Activated naive CD4-positive, alpha-beta T cell treated with anti-CD3 and anti-CD28 coated beads for 36 hours (primary cell): Measurements from ENCODE around the gene PDIK1L. TPM values are rescaled to one million over a fixed set of nuclear protein-coding genes. Genes with fewer than 3 reads are reported as not detected.

Source experiments
- CTCF ChIA-PET: fragments of 350-600 bp; sonication (Branson Sonifier 250); formaldehyde crosslinking; loops from one replicate; lab custom pipeline; 2021; ENCODE audit warnings: antibody characterized with exemption; lab: Charles Lee
- DNase-seq: peaks from one replicate; pipeline ENCODE4 v3.0.0-alpha.2; 2020
- H3K27ac Mint-ChIP-seq: one replicate; pipeline ENCODE4 v1.8.0; 2021; ENCODE audit warnings: mild to moderate bottlenecking, mixed read lengths
- H3K27me3 Mint-ChIP-seq: one replicate; pipeline ENCODE4 v1.8.0; 2021; ENCODE audit warnings: low read depth, mixed read lengths
- H3K36me3 Mint-ChIP-seq: one replicate; pipeline ENCODE4 v1.8.0; 2021; ENCODE audit warnings: low read depth, mixed read lengths
- H3K4me1 Mint-ChIP-seq: one replicate; pipeline ENCODE4 v1.8.0; 2021; ENCODE audit warnings: low read depth, mixed read lengths
- H3K4me3 Mint-ChIP-seq: one replicate; pipeline ENCODE4 v1.8.0; 2021; ENCODE audit warnings: mild to moderate bottlenecking, moderate library complexity, mixed read lengths
- H3K9me3 Mint-ChIP-seq: one replicate; pipeline ENCODE4 v1.8.0; 2021; ENCODE audit warnings: mixed read lengths
- intact Hi-C: fragments of 100-400 bp; cut with micrococcal nuclease; formaldehyde crosslinking; loops from one replicate; pipeline ENCODE4 v1.15.1; 2023
- total RNA-seq, 2 experiments: library from RNA; stranded (reverse); gene quantifications; one replicate each; pipeline ENCODE4 v1.2.3, GENCODE V29; 2021

The PDIK1L gene
- 10 to 100 TPM; 20.5 to 21.4 TPM for total RNA-seq

- DNase-seq: peak; percentile 94
- intact Hi-C loops: loop anchor here (1.0 to 5.0 kb wide), 4 partner anchors 15 to 205 kb away; partner anchors contain the start of genes CEP85 and STMN1
- CTCF ChIA-PET: interaction anchor here (0.6 to 2.6 kb wide), 3 partner anchors 11 to 29 kb away, joined by 5 to 11 read pairs (median 8); no protein-coding TSS in a partner anchor
- peaks cover 11% of the 10 kb centered on the region for H3K36me3 Mint-ChIP-seq
- peak within 1 kb of the TSS; percentile 90 for H3K27ac Mint-ChIP-seq
- H3K27me3 Mint-ChIP-seq: no peaks in the 10 kb centered on the region
- no peaks in the 10 kb centered on the region for H3K9me3 Mint-ChIP-seq
- H3K4me3 Mint-ChIP-seq: peak within 1 kb of the TSS; percentile 96
- peaks cover 28% of the 10 kb centered on the region for H3K4me1 Mint-ChIP-seq
Observed at GRCh38 chr1:26111530-26112406, at the start of gene PDIK1L. Gene PDIK1L (plus strand): TSS chr1:26111824. CDS start chr1:26114309, 2,485 bp downstream.

DNA sequence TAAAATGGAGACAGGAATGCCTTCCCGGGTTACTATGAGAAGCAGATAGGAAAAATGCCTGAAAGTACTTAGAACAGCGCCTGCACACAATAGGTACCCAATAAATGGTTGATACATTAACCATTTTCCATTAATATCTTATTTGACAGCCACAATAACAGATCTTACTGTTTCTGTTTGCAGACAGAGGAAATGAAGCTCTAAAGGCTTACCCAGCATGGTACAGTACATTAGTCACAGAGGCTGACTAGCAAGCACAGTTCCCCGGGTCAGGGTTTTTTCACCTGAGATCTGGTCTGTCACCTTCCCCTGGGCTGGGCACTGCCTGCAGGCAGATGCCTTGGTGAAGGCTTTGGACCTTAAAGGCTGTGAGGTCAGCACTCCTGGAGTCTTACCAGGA is 47.1 kb upstream of the PDIK1L start:
- no peak overlapping the region for H3K27ac Mint-ChIP-seq
- DNase-seq: no peak
- H3K36me3 Mint-ChIP-seq: no peaks in the 10 kb centered on the region
- intact Hi-C loops: no loop called here
- H3K4me3 Mint-ChIP-seq: no peak overlapping the region
- H3K9me3 Mint-ChIP-seq: no peaks in the 10 kb centered on the region
- CTCF ChIA-PET: interaction anchor here (0.6 kb wide), 1 partner anchor 84 kb away, joined by 3 read pairs; no protein-coding TSS in a partner anchor
- no peaks in the 10 kb centered on the region for H3K4me1 Mint-ChIP-seq
- H3K27me3 Mint-ChIP-seq: peaks cover under 1% of the 10 kb centered on the region

DNA sequence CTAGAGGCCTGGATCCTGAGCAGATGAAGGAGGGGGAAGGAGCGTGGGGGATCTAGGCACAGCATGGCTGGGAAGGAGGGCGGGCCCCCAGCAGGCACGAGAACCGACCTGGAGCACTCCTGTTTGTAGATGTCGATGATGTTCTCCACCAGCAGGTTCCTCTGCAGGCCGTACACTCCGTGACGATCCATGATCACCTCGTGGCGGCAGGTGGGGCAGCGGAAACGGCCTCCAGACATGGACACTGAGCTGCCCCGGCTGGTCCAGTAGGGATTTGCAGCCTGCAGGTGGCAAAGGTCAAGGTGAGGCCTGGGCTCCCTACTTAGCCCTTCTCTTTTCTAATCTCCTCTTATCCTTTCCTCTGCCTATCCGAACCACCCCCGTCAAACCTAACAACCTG is 45.5 kb upstream of the PDIK1L start:
- Mint-ChIP-seq H3K27ac (no peak overlapping the region), H3K4me3 (no peak overlapping the region)
- CTCF ChIA-PET: no interaction called here

DNA sequence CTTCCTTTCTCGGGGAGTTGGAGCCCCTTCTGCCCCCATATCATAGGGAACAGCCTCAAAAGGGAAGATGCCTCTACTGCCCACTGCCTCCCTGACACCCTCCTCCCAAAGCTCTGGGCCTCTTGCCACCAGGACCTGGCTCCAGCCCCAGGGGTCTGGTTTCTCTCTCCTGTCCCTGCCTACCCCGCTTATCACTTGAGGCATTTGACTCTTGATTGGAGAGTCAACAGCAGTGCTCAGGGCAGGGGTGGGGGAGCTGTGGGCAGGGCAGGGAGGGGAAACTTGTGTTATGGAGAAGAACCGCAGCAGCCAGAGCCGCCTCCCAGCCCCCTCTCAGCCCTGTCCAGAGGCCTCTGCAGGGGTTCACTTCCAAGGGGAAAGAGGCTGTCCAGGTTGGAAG is 44.8 kb upstream of the PDIK1L start:
- no peaks in the 10 kb centered on the region for H3K9me3 Mint-ChIP-seq
- no peaks in the 10 kb centered on the region for H3K27me3 Mint-ChIP-seq
- H3K27ac Mint-ChIP-seq: no peak overlapping the region
- no peak for DNase-seq
- H3K36me3 Mint-ChIP-seq: no peaks in the 10 kb centered on the region
- intact Hi-C loops: no loop called here
- CTCF ChIA-PET: interaction anchor here (0.5 kb wide), 1 partner anchor 657 kb away, joined by 5 read pairs; no protein-coding TSS in a partner anchor
- no peak overlapping the region for H3K4me3 Mint-ChIP-seq
- no peaks in the 10 kb centered on the region for H3K4me1 Mint-ChIP-seq

More for the DNA sequence above, 45.5 kb upstream of the PDIK1L start:
- DNase-seq: no peak
- no peaks in the 10 kb centered on the region for H3K9me3 Mint-ChIP-seq
- intact Hi-C loops: no loop called here
- H3K36me3 Mint-ChIP-seq: no peaks in the 10 kb centered on the region
- H3K4me1 Mint-ChIP-seq: no peaks in the 10 kb centered on the region
- H3K27me3 Mint-ChIP-seq: no peaks in the 10 kb centered on the region

DNA sequence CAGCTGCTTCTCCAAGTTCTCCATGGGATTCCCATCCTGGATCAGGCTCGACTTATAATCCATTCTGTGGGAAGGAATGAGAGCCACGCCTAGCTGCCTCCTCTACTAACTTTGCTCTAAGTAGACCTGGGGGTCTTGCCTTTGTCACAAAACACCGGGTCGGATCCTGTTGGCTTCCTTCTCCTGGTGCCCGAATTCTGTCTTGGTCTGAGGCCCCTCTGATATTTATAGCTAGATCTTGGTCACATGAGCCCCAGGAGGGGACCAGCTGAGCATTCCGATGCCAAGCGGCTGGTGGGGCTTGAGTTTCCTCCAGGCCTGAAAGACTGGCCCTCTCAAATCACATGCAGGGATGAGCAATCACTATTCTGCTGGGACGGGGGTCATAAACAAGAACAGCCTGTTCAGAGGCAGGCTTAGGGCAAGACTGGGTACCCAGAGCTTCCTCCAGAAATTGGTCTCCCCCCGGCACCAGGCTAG is 44.2 kb upstream of the PDIK1L start, which contains the start of gene TRIM63:
TRIM63 (minus strand) TSS at position 199 of the 480 bp plus-strand sequence; CDS start at position 63, 136 bp downstream.
- CTCF ChIA-PET: interaction anchor here (0.5 kb wide), 1 partner anchor 658 kb away, joined by 5 read pairs; no protein-coding TSS in a partner anchor
- no peaks in the 10 kb centered on the region for H3K27me3 Mint-ChIP-seq
- H3K36me3 Mint-ChIP-seq: no peaks in the 10 kb centered on the region

DNA sequence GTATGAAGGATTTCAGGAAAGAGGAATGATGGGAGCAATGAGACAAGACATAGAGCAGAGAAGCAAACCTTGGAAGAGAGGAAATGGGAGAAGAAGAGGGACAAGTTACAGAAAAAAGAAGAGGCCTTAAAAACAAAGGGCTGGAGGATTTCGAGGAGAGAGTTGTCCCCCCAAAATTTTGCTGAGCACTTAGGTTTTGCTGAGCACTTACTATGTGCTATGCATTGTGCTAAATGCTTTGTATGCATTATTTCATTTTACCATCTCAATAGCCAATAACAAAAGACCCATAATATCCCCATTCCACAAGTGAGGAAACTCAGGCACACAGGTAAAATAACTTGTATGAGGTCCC is 41.7 kb upstream of the PDIK1L start:
- peaks cover 4% of the 10 kb centered on the region for H3K27me3 Mint-ChIP-seq

More for the DNA sequence above, 44.2 kb upstream of the PDIK1L start, which contains the start of gene TRIM63:
- Mint-ChIP-seq H3K4me1 (no peaks in the 10 kb centered on the region), H3K27ac (no peak within 1 kb of the TSS), H3K4me3 (no peak within 1 kb of the TSS), H3K9me3 (no peaks in the 10 kb centered on the region)
- intact Hi-C loops: no loop called here
- no peak for DNase-seq

GRCh38 chr1:26070296-26070962 is 41.2 kb upstream of the PDIK1L start:
- CTCF ChIA-PET: interaction anchor here (1.0 to 1.3 kb wide), 2 partner anchors 33 to 34 kb away, joined by 3 read pairs; no protein-coding TSS in a partner anchor
- Mint-ChIP-seq H3K4me1 (no peaks in the 10 kb centered on the region), H3K27ac (no peak overlapping the region), H3K9me3 (no peaks in the 10 kb centered on the region), H3K27me3 (peaks cover 4% of the 10 kb centered on the region), H3K4me3 (no peak overlapping the region), H3K36me3 (no peaks in the 10 kb centered on the region)
- intact Hi-C loops: no loop called here
- DNase-seq: no peak

More for the DNA sequence above, 41.7 kb upstream of the PDIK1L start:
- Mint-ChIP-seq H3K4me1 (no peaks in the 10 kb centered on the region), H3K27ac (no peak overlapping the region), H3K9me3 (no peaks in the 10 kb centered on the region), H3K36me3 (no peaks in the 10 kb centered on the region), H3K4me3 (no peak overlapping the region)
- no peak for DNase-seq
- CTCF ChIA-PET: no interaction called here
- intact Hi-C loops: no loop called here

DNA sequence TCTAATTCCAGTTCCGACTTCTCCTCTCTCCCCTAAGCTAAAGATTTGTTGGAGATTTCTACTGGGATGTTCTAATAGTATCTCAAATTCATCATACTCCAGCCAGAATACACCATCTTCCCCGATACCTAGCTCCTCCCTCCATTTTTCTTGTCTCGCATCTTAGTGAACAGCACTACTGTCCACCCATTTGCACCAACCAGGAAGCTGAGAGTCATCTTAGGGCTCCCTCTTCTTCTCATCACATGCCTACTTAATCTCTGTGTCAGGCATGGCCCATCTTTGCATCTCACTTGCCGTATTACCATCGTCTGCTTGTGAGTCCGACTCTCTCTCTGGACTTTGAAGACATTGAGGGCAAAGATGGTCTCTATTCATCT is 40.7 kb upstream of the PDIK1L start:
- H3K27ac Mint-ChIP-seq: no peak overlapping the region
- no peaks in the 10 kb centered on the region for H3K4me1 Mint-ChIP-seq
- intact Hi-C loops: no loop called here
- H3K27me3 Mint-ChIP-seq: peaks cover 4% of the 10 kb centered on the region
- DNase-seq: no peak
- H3K9me3 Mint-ChIP-seq: no peaks in the 10 kb centered on the region
- no peak overlapping the region for H3K4me3 Mint-ChIP-seq
- H3K36me3 Mint-ChIP-seq: no peaks in the 10 kb centered on the region
- CTCF ChIA-PET: interaction anchor here (1.0 to 1.3 kb wide), 2 partner anchors 32 to 35 kb away, joined by 3 read pairs; no protein-coding TSS in a partner anchor

GRCh38 chr1:26072305-26072704 is 39.3 kb upstream of the PDIK1L start:
- no peaks in the 10 kb centered on the region for H3K4me1 Mint-ChIP-seq
- no peak for DNase-seq
- peaks cover 4% of the 10 kb centered on the region for H3K27me3 Mint-ChIP-seq
- intact Hi-C loops: no loop called here
- no peaks in the 10 kb centered on the region for H3K9me3 Mint-ChIP-seq
- H3K36me3 Mint-ChIP-seq: no peaks in the 10 kb centered on the region
- H3K27ac Mint-ChIP-seq: no peak overlapping the region
- no peak overlapping the region for H3K4me3 Mint-ChIP-seq
- CTCF ChIA-PET: interaction anchor here (1.2 kb wide), 1 partner anchor 36 kb away, joined by 5 read pairs; no protein-coding TSS in a partner anchor

DNA sequence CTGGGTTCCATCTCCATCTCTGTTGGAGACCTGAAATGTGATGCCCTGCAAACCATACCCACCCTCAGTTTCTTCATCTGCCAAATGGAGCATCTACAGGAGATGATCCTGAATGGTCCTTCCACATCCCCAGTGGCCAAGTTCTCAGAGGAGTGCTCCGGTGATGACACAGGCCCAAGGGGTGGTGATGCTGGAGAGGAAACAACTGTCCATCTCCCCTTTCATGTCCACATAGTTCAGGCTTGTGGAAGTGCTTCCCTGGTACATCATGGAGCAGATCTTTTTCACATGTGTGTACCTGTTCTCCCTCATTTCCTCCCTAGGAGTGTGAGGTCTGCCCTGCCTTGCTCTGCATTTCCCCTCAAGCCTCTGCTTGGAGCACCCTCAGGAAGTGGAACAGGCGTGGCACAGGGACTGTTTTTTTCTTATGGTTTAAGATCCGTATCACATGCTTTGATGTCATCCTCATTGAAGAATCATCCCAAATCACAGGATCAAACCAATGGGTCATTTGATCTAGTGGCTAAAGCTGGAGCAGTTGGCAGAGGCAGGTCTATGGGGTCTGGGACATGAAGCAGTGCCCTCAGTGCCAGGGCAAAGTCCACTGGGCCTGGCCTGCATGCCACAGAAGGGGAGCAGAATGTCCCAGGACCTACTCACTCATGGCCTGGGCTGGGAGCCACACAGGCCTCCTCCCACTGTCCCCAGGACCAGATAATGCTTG is 36.0 kb upstream of the PDIK1L start:
- no peaks in the 10 kb centered on the region for H3K36me3 Mint-ChIP-seq

GRCh38 chr1:26077524-26077923 is 34.1 kb upstream of the PDIK1L start:
- no peak for DNase-seq
- H3K36me3 Mint-ChIP-seq: no peaks in the 10 kb centered on the region
- H3K4me1 Mint-ChIP-seq: no peaks in the 10 kb centered on the region
- no peak overlapping the region for H3K4me3 Mint-ChIP-seq
- no peaks in the 10 kb centered on the region for H3K9me3 Mint-ChIP-seq
- intact Hi-C loops: no loop called here
- H3K27me3 Mint-ChIP-seq: peaks cover 4% of the 10 kb centered on the region
- no peak overlapping the region for H3K27ac Mint-ChIP-seq
- CTCF ChIA-PET: interaction anchor here (1.1 kb wide), 1 partner anchor 14 kb away, joined by 3 read pairs; no protein-coding TSS in a partner anchor

More for the DNA sequence above, 36.0 kb upstream of the PDIK1L start:
- H3K4me1 Mint-ChIP-seq: no peaks in the 10 kb centered on the region
- DNase-seq: no peak
- intact Hi-C loops: no loop called here
- H3K27me3 Mint-ChIP-seq: peaks cover 4% of the 10 kb centered on the region
- no peak overlapping the region for H3K27ac Mint-ChIP-seq
- H3K4me3 Mint-ChIP-seq: no peak overlapping the region
- CTCF ChIA-PET: no interaction called here
- H3K9me3 Mint-ChIP-seq: no peaks in the 10 kb centered on the region
